Measurements from ENCODE around the gene DIS3.

- TF ChIP-seq POLR2AphosphoS5 (IDR thresholded peaks at IDR 0.05; ENCODE audit: low read depth), result peak; percentile 88
- TF ChIP-seq CTCF (IDR thresholded peaks at IDR 0.05; ENCODE audit: insufficient read depth, low read length), result no peak
- TF ChIP-seq REST (IDR thresholded peaks at IDR 0.05; ENCODE audit: insufficient replicate concordance, low read depth), result peak; percentile 49
- peak; percentile 36; the same call in 1 of the 2 replicates for TF ChIP-seq SPI1 (IDR thresholded peaks at IDR 0.05; ENCODE audit: borderline replicate concordance, low read depth)
- peak; percentile 97 for TF ChIP-seq GABPA (IDR thresholded peaks at IDR 0.05; ENCODE audit: low read depth)
Measured at GRCh38 chr13:72781451-72782439, at the start of gene DIS3, which contains the start of gene PIBF1.

All from HL-60 (cell line).